Adrenal gland (tissue), 12 donors: ENCODE measurements around the gene GLYATL1. TPM values are rescaled to one million over a fixed set of nuclear protein-coding genes. Genes with fewer than 3 reads are reported as not detected.

ENCODE experiments used
- DNase-seq, 7 donors: peaks; one replicate each; pipeline ENCODE4 v3.0.0-alpha.2; 2019 to 2020
- H3K27ac ChIP-seq, 5 donors: fragments of 200-600 bp; sonication (generic) in 4 of 5; 1 replicate in 3 of 5; 2 replicates in 2 of 5; pipeline versions ENCODE4 v1.5.1 to v1.8.0; 2016 to 2020; ENCODE audit warnings: mild to moderate bottlenecking in 1 of 5
- H3K27me3 ChIP-seq: fragments of 200-600 bp; 2 replicates; pipeline ENCODE4 v1.8.0; 2021
- H3K36me3 ChIP-seq, 2 donors: fragments of 200-600 bp; replicated peaks in 1 of 2; 1 replicate in 1 of 2; 2 replicates in 1 of 2; pipeline versions ENCODE4 v1.5.1 to v1.8.0; 2018 to 2022
- H3K4me1 ChIP-seq, 2 donors: fragments of 200-600 bp; replicated peaks in 1 of 2; 1 replicate in 1 of 2; 2 replicates in 1 of 2; pipeline versions ENCODE4 v1.5.1 to v1.8.0; 2018 to 2021
- H3K4me3 ChIP-seq, 4 donors: fragments of 200-600 bp; sonication (generic) in 3 of 4; one replicate each; pipeline ENCODE4 v1.5.1; 2016 to 2018
- H3K9me3 ChIP-seq, 3 donors: fragments of 200-600 bp; sonication (generic) in 1 of 3; replicated peaks in 1 of 3; 1 replicate in 2 of 3; 2 replicates in 1 of 3; pipeline versions ENCODE4 v1.5.1 to v1.8.0; 2016 to 2021
- CTCF ChIP-seq, 6 experiments: fragments of 450-650 bp in 4 of 6; fragments of 200-600 bp in 2 of 6; sonication (generic) in 1 of 6; IDR thresholded peaks; 1 replicate in 5 of 6; 2 replicates in 1 of 6; pipeline versions ENCODE4 v1.5.1 to v1.8.0; 2016 to 2021; ENCODE audit warnings: antibody characterized with exemption in 6 of 6, mild to moderate bottlenecking in 2 of 6, moderate library complexity in 1 of 6
- POLR2A ChIP-seq, 2 donors: fragments of 450-650 bp; IDR thresholded peaks; one replicate each; pipeline ENCODE4 v1.6.1; 2017; ENCODE audit warnings: antibody characterized with exemption in 2 of 2, mild to moderate bottlenecking in 2 of 2, moderate library complexity in 1 of 2
- WGBS, 4 donors: extraction: QIAGEN DNeasy Blood & Tissue Kit in 2 of 4; methylation state at CpG; one replicate each; pipeline versions ENCODE4 v1.1.5 to v1.1.7; 2013 to 2017; 5-methylcytosine and 5-hydroxymethylcytosine counted together
- intact Hi-C, 2 donors: fragments of 100-400 bp; cut with DNase I; formaldehyde crosslinking; loops; one replicate each; pipeline versions ENCODE4 v1.14.1 to v1.15.0; 2022 to 2023
- polyA plus RNA-seq, 3 donors: library from polyadenylated mRNA; stranded (reverse); fragments of 200-250 nt in 2 of 3; fragments of 350-450 nt in 1 of 3; fragmentation: Illumina TruSeq in 1 of 3; extraction: RNeasy Lipid Tissue Mini Kit (QIAGEN cat#74804) in 1 of 3; gene quantifications; one replicate each; pipeline ENCODE4 v1.2.3, GENCODE V29; 2013 to 2014
- total RNA-seq, 9 donors: library from RNA; depleted of rRNA in 4 of 9; stranded (reverse); fragments of >200 nt in 4 of 9; fragments of 120-200 nt in 1 of 9; fragmentation: NEBNext Ultra II Directional in 1 of 9; extraction: Animal tissue kit (Norgen Biotek cat#: 25700) in 1 of 9; gene quantifications; one replicate each; pipeline versions ENCODE4 v1.1.0 to v1.2.4, GENCODE V29; 2013 to 2023
- donor health status: healthy with polysubstance abuse.
- donor health status: Bipolar disorder and iron deficiency.
- donor health status: DM: yes; HTN: yes; CAD: no.
- donor health status: DM: no; HTN: no; CAD: no.
- donor health status: DM: no; HTN: no; CAD: no.
- donor health status: DM: yes; HTN: yes; CAD: no.

The GLYATL1 gene
- total and polyA plus RNA-seq, 12 donors = 0.07 to 0.50 (median 0.15) TPM; not detected in 8

- no peaks in the 10 kb centered on the region for H3K36me3 ChIP-seq
- H3K4me1 ChIP-seq = no peaks in the 10 kb centered on the region
- no peak for DNase-seq
- intact Hi-C loops = no loop called here
- peaks cover 3% of the 10 kb centered on the region for H3K27me3 ChIP-seq
- TF ChIP-seq CTCF (IDR thresholded peaks at IDR 0.05) (no peak), POLR2A (IDR thresholded peaks at IDR 0.05) (no peak)
- H3K9me3 ChIP-seq = peaks cover 0 to 2% (median 0%) of the 10 kb centered on the region in 3 donors
- H3K27ac ChIP-seq = no peak overlapping the region
- H3K4me3 ChIP-seq = no peak overlapping the region
Measured at GRCh38 chr11:58912124-58912523, 27.2 kb upstream of the GLYATL1 start.

GRCh38 chr11:58913685-58914084 is 25.6 kb upstream of the GLYATL1 start:
- H3K27me3 ChIP-seq = peaks cover 3% of the 10 kb centered on the region
- TF ChIP-seq POLR2A (IDR thresholded peaks at IDR 0.05) (no peak), CTCF (IDR thresholded peaks at IDR 0.05) (no peak)
- intact Hi-C loops = no loop called here

GRCh38 chr11:58914821-58915543 is 24.3 kb upstream of the GLYATL1 start:
- H3K4me1 ChIP-seq = no peaks in the 10 kb centered on the region
- H3K36me3 ChIP-seq = no peaks in the 10 kb centered on the region
- intact Hi-C loops = no loop called here
- no peak overlapping the region for H3K4me3 ChIP-seq
- no peaks in the 10 kb centered on the region for H3K27me3 ChIP-seq
- 75 to 100% (median 90%) methylated on average over 2 of the region's 2 CpGs for WGBS, 4 donors
- TF ChIP-seq POLR2A (IDR thresholded peaks at IDR 0.05) (no peak), CTCF (IDR thresholded peaks at IDR 0.05) (no peak)
- DNase-seq = no peak
- H3K9me3 ChIP-seq = peaks cover 0 to 5% (median 0%) of the 10 kb centered on the region in 3 donors
- no peak overlapping the region for H3K27ac ChIP-seq

More at GRCh38 chr11:58913685-58914084, 25.6 kb upstream of the GLYATL1 start:
- Histone ChIP-seq H3K27ac (no peak overlapping the region), H3K36me3 (no peaks in the 10 kb centered on the region), H3K9me3 (peaks cover 0 to 5% (median 0%) of the 10 kb centered on the region in 3 donors), H3K4me1 (no peaks in the 10 kb centered on the region), H3K4me3 (no peak overlapping the region)
- no peak for DNase-seq

- intact Hi-C loops = no loop called here
- Histone ChIP-seq H3K4me3 (no peak overlapping the region), H3K27me3 (no peaks in the 10 kb centered on the region), H3K4me1 (no peaks in the 10 kb centered on the region), H3K27ac (no peak overlapping the region), H3K36me3 (no peaks in the 10 kb centered on the region), H3K9me3 (peaks cover 0 to 5% (median 0%) of the 10 kb centered on the region in 3 donors)
- no peak for TF ChIP-seq POLR2A (IDR thresholded peaks at IDR 0.05)
- TF ChIP-seq CTCF (IDR thresholded peaks at IDR 0.05) = no peak
- no peak for DNase-seq
- 80 to 84% (median 82%) methylated on average over 2 of the region's 2 CpGs for WGBS, 4 donors
Measured at GRCh38 chr11:58916637-58917036, 22.7 kb upstream of the GLYATL1 start.
